Breast epithelium (tissue), 3 donors: Measurements from ENCODE around the gene GRIK3.

Experiments used
- CTCF ChIP-seq, 3 donors: fragments of 450-650 bp; IDR thresholded peaks; one replicate each; pipeline ENCODE4 v1.5.1; 2016 to 2017; ENCODE audit warnings: antibody characterized with exemption in 3 of 3, mild to moderate bottlenecking in 3 of 3, moderate library complexity in 3 of 3
- POLR2A ChIP-seq: fragments of 450-650 bp; IDR thresholded peaks from one replicate; pipeline ENCODE4 v1.6.1; 2016; ENCODE audit warnings: antibody characterized with exemption, mild to moderate bottlenecking, moderate library complexity
- POLR2AphosphoS5 ChIP-seq, 3 donors: sonication (generic); formaldehyde crosslinking; IDR thresholded peaks; one replicate each; pipeline ENCODE4 v1.6.1; 2017; ENCODE audit warnings: antibody characterized with exemption in 3 of 3

- TF ChIP-seq CTCF (IDR thresholded peaks at IDR 0.05): no peak
- TF ChIP-seq POLR2A: no peak
- TF ChIP-seq POLR2AphosphoS5 (IDR thresholded peaks at IDR 0.05): no peak
Measured at GRCh38 chr1:36755303-36756230, 278.7 kb downstream of the GRIK3 start.
